Stimulated activated CD4-positive, alpha-beta T cell treated with anti-CD3 and anti-CD28 coated beads, Interleukin-1b, Interleukin-23, amount 100 ng/mL, for 1 hour (primary cell): ENCODE results near the gene TMC2.
A peak's percentile ranks its signal among the peaks of the same experiment; 100 is the strongest.

Experiments used
- DNase-seq, 2 donors: peaks; one replicate each; pipeline ENCODE4 v3.0.0-alpha.2; 2020; ENCODE audit warnings: low read depth in 2 of 2

The TMC2 gene

DNA sequence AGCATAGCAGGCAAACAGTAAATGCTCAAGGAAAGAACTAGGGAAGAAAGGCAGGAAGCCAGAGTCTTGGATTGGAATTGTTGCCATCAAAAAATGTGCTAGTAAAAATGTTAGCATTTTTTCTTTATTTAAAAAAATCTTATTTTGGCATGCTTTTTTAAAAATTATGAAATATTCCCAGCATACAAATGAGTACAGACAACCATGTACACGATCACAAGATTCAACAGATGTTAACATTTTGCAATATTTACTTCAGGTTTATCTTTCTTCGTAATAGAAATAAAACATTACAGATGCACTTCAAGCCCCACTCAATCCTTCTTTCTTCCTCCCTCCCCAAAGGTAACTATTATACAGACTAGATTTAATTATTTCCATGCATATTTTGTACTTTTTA lies 88.7 kb downstream of the TMC2 start:
- DNase-seq = no peak

DNA sequence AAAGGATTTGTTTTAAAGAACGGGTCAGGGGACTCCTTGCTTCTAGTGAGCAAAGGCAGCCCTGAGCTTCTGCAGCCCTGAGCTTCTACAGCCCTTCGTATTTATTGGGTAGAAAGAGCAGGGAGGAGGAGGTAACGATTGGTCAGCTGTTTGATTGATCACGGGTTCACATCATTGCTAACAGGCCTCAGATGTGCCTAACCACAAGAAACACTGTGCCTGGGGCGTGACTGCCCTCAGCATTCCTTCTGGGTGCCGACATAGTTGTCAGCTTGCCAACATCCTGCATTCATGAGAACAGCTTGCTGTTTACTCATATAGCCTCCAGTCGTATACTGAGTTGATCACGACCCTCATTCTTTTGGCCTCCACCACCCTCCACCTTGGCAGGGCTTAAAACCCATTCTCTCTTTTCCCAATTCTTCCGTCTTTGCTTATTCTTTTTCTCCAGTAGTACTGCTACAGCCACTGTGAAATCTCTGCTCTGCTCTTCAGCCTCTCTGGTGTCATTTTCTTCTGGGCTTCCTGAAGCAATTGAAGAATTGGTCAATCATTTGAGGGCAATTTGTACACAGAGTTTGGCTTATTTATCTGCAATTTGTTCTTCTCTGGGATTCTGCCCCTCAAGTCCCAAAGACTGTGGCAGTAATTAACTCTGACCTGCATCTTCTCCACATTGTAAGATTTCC lies 90.6 kb downstream of the TMC2 start:
- DNase-seq = no peak

DNA sequence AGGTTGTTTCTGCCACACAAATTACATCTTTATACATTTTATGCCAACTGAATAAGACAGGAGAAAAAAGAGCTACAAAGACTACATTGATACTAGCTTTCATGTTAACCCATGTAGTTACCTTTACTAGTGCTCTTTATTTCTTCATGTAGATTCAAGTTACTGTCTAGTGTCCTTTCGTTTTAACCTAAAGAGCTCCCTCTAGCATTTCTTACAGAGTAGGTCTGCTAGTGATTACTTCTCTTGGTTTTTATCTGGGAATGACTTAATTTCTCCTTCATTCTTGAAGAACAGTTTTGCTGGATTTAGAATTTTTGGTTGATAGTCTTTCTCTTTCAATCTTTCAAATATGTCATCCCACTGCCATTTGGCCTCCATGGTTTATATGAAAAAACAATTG lies 94.9 kb downstream of the TMC2 start:
- no peak for DNase-seq

DNA sequence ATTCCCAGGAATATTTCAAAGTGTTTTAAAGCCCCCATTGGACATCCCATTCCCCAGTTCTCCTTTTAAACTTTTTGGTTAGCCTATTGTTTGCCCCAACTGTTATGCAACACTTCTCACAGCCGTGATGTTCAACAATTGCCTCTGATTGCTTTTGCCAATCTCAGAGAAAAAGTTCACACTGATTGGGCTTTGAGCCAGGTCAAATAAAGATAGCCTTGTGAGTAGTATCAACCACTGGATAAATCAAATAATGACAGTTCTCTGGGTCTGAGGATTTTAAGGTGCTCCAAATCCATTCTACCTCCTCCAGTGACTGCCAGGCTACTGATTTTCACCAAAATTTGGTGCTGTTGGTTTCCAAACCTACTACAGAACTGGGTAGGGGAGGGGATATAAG lies 97.0 kb downstream of the TMC2 start:
- no peak for DNase-seq

DNA sequence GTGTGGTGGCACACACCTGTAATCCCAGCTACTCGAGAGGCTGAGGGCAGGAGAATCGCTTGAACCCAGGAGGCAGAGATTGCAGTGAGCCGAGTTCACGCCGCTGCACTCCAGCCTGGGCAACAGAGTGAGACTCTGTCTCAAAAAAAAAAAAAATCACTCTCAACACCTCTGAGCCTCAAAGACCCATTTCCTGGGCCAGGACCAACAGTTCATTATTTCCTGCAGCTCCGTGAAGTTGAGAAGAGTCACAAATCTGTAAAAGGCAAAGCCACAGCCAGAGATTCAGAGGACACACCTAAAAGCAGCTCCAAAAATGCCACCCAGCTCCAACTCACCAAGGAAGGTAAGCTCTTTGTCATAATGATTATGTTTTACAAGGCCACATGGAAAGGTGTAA lies 100.9 kb downstream of the TMC2 start:
- no peak for DNase-seq

DNA sequence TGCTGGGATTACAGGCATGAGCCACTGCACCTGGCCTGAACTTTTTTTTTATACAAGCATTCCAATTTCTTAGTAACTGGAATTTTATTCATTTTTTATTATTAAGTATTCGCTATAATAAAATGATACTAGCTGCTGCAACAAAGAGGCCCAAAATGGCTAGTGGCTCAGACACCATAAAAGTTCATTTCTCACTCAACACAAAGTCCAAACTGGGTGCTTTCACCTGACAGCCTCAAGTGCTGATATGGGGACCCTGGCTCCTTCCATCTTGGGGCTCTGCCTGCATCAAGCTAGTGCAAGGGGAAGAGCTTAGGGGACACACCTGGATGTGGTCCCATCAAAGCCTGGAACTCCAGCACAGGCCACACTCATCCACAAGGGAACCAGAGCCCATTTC lies 103.9 kb downstream of the TMC2 start:
- DNase-seq = no peak

DNA sequence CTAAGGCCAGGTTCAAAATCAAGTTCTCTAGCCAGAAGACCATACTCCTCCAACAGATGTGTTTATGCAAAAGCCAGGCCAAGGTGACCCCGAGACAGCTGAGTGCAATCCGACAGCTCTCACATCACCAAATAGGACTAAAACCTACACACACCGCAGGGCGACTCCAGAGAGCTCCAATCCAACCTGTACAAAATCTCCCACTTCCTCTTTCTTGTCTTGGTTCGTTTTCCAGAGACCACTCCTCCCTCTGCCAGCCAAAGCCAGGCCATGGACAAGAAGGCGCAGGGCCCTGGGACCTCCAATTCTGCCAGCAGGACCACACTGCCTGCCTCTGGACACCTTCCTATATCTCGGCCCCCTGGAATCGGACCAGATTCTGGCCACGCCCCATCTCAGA lies 104.5 kb downstream of the TMC2 start:
- DNase-seq = no peak

DNA sequence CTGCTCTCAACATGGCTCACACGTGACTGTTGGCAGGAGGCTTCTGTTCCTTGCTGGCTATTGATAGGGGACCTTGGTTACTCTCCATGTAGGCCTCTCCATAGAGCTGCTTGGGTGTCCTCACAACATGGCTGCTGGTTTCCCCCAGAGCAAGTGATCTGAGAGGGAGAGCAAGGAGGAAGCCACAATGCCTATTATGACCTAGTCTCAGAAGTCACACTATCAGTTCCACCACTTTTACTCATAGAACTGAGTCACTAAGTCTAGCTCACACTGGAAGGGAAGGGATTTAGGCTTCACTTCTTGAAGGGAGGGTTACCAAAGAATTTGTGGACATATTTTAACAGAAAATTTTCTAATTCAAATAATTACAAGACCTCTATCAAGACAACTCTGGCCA lies 107.3 kb downstream of the TMC2 start:
- DNase-seq = no peak

DNA sequence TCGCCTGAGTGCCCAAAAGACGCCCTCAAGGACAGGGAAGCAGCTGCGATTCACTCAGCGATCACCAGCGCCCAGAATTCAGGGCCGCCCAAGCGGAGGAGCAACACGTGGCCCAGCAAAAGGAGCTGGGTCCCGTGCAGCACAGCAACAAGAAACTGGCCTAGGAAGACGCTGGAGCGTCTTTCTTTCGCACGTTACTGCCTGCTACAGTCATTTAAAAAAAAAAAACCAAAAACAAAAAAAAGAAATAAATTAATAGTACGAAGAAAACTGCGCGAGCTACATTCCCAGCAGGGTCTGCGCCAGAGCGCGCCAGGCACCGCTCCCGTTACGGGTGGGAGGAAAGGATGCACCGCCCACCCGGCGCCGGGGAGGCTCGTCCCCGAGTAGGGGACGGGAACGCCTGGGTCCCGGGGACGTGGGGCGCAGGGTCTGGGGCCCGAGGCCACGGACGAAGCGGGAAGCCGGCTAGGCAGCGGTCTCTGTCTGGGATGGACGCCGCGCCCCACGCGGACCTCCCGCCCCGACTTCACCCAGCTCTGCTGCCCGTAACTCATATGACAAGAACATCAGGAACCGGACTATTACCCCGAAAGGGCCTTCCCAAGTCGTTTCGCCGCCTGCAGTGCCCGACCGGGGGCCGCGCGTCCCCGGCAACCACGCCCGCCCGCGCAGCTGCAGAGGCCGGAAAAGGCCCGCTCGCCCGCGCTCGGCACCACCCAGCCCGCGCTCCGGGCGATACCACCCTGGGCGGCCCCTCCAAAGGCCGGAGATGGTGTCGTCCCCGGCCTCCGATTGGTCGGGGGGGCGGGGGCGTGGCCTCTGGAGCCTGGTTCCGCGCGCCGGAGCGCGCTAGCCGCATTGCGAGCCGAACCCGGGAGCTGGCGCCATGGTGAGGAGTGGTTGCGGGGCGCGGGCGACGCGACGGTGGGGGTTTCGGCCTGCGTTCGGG lies 115.7 kb downstream of the TMC2 start, which contains the start of gene NOP56:
Gene NOP56, plus strand, starts transcription at position 861 of the 952 bp plus-strand sequence. Its CDS starts 29 bp downstream, at position 890.
- DNase-seq = peak; percentile 91 to 94

DNA sequence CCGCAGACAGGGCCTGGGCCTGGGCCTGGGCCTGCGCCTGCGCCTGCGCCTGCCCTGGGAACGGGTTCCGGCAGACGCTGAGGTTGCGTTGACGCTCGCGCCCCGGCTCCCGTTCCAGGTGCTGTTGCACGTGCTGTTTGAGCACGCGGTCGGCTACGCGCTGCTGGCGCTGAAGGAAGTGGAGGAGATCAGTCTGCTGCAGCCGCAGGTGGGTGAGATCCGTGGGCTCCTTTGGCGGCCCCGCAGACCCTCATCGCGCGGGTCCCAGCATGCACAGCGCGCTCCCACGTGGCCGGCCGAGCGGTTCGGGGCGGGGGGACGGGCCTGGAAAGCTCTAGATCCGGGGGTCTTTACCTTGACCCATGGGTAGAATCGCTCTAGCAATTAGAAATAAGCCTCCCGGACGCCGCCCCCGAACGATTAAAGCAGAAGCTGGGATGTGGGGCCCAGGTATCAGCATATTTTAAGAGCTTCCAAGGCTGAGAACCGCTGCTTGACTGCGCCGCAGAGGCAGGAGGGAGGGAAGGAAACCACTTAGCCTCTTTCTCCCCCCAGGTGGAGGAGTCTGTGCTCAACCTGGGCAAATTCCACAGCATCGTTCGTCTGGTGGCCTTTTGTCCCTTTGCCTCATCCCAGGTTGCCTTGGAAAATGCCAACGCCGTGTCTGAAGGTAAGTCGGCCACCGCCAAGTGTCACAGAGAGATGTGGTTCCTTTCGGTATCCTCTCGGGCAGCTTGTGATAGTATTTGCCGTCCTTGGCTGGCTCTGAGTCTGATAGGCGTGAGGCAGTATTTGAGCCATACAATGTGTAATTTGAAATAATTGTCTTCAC lies 116.6 kb downstream of the TMC2 start:
- DNase-seq = no peak

DNA sequence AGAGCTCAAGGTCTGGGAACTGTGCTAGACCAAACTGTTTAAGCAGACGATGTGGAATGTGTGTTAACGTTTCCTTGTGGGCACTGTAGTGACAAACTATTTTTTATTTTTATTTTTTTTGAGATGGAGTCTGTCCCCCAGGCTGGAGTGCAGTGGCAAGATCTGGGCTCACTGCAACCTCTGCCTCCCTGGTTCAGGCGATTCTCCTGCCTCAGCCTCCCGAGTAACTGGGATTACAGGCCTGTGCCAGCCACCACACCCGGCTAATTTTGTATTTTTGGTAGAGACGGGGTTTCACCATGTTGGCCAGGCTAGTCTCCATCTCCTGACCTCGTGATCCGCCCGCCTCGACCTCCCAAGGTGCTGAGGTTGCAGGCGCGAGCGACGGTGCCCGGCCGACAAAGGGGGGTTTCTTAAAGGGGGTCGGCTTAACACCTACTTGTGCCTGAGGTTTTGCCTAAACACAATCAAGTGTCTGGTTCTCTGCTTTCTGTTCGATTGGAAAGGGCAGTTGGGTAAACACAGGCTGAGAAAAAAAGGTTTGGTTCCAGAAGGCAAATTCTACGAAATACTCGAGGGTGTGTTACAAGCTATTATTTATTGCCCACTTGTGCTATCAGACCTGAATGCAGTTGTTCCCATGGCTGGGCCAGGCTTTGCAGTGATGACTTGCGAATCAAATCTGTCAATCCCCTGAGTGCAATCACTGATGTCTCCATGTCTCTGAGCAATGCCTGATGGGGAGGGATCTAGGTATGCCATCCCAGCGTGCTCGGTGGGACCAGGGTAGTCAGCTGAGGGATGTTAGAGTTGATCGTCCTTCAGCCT lies 117.4 kb downstream of the TMC2 start:
- DNase-seq = no peak

DNA sequence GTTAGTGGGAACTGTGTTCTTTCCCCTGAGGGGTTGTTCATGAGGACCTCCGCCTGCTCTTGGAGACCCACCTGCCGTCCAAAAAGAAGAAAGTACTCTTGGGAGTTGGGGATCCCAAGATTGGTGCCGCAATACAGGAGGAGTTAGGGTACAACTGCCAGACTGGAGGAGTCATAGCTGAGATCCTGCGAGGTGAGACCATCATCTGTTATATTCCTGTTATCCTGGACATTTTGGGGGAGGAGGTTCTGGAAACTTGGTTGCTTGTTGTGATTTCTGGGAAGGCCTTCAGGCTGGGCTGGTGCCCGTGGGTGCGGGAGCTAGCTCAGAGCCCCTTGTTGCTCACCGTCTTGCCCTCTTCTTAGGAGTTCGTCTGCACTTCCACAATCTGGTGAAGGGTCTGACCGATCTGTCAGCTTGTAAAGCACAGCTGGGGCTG lies 118.0 kb downstream of the TMC2 start:
- no peak for DNase-seq

DNA sequence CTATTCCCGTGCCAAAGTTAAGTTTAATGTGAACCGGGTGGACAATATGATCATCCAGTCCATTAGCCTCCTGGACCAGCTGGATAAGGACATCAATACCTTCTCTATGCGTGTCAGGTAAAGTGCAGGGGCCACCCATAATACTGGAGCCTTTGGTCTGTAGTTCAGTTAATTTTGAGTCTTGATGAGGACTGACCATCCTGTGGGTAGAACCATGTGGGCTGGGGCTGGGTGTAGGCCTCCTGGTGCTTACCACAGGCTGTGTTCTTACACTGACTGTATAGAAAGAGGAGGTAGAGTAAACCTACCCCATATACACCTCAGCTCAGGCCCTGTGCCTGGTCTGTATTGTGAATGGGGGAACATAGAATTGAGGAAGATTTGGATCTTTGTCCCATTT lies 118.5 kb downstream of the TMC2 start:
- no peak for DNase-seq

DNA sequence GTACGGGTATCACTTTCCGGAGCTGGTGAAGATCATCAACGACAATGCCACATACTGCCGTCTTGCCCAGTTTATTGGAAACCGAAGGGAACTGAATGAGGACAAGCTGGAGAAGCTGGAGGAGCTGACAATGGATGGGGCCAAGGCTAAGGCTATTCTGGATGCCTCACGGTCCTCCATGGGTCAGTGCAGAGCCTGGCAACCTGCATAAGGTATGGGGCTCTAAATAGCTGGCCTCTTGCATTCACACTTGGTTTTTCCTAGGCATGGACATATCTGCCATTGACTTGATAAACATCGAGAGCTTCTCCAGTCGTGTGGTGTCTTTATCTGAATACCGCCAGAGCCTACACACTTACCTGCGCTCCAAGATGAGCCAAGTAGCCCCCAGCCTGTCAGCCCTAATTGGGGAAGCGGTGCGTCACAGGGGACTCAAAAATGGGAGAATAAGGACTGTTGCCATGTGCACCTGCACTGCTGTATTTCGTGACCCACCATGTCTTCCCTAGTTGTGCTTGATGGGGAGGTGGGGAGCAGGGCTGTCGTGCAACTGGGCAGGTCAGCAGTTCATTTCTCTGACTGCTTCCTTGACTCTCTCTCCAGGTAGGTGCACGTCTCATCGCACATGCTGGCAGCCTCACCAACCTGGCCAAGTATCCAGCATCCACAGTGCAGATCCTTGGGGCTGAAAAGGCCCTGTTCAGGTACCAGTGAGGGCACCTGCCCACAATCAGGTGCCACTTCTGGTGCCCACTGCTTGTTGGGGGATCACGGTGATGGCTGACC lies 119.2 kb downstream of the TMC2 start:
- DNase-seq = no peak

DNA sequence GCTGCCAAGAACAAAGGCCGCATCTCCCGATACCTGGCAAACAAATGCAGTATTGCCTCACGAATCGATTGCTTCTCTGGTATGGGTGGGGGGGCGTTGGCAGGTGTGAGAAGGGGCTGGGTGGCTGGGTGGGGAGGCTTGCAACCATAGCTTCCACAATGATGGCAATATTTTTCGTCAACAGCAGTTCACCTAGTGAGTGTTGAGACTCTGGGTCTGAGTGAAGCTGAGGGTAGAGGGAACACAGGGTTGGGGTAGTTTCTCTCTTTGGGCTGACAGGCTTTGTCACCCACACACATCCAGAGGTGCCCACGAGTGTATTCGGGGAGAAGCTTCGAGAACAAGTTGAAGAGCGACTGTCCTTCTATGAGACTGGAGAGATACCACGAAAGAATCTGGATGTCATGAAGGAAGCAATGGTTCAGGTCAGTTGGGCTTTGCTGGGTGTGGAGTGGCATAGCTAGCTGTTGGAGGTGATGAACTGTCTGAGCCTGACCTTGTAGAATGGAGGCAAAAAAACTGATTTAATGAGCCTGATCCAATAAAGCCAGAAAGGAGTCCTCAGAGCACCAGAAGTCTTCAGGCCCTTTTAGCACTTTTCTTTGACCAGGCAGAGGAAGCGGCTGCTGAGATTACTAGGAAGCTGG lies 120.2 kb downstream of the TMC2 start:
- DNase-seq = no peak

DNA sequence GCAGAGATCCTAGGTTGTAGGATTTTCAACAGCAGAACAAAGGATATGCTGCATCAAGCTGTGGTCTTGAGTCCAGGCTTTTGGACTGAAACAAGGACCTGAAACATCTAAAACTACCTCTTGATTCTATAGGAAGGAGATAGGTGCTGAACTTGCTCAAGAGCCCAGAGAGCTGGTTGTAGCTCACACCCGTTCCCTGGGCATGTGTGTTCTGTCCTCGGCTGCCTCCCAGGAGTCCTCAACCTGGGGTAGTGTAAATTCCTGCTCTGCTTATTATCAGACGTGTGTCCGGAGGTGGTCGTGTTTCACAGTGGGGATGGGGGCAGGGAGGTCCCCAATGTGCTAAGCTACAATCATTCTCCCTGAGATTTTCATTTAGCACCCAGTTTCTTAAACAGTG lies 120.9 kb downstream of the TMC2 start:
- no peak for DNase-seq

DNA sequence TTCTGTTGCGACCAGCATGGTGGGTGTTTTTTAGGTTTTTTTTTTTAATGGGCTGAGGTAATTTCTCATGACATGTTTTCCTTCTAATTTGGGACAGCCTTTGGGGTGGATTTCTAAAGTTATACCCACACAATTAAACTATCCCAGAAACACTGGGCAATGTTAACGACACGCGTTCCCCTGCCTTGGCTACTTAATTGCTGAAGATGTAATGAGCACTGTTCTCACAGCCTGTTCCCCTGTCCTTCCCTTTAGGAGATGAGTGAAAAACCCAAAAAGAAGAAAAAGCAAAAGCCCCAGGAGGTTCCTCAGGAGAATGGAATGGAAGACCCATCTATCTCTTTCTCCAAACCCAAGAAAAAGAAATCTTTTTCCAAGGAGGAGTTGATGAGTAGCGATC lies 121.3 kb downstream of the TMC2 start:
- no peak for DNase-seq

DNA sequence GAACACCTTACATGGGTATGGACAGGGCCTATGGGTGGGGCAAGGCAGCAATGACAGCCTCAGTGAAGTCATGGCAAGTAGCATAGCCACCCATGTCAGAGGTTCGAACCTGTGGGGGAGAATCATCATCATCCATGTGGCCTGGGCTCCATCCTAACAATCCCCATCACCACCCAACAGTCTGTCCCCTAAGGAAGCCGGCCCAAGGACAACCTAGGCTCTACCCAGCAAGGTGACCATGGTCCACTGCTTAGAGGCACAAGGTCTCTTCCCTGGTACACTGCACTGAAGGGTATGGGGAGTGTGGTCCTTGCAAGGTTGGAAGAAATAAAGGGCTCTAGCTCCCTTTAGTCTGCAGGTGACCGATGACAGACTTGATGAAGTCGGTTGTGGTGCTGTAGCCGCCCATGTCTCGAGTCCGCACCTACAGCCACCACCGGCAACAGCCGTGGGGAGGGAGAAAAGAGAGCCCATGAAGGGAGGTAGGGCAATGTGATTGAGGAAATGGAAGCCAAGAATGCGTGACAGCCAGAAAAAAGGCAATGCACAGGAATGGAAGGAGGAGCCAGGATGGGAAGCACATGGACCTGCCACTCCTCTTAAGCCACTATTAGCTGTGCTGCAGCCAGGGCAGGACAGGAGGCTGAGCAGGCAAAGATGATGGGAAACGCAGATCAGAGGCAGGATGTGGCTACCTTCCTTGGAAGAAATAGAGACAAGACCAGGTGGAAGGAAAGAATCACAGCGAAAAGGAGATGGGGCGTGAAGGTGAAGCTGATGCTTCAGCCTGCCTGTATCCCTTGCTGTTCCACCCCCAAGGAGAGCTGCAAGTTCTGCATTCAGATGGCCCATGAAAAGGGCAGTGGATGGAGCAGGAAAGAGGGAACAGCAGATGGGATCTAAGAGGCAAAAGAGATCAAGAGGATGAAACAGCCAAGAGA lies 122.3 kb downstream of the TMC2 start:
- DNase-seq = no peak

DNA sequence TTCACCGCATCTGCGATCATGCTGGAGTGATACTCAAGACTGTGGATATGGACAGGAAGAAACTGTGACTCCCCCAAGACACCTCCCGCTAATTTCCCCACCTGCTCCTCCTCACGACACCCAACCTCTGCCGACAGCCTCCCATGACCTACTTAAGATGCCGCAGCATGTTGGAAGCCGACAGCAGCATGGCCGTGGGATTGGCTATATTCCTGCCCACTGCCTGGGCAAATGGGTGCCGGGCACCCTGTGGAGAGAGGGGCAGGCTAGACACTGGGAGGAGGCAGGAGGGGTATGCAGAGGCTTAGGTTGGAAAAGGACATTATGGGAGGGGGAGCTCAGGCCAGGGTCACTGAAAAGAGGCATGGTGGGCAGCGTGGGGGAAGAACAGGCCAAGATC lies 123.2 kb downstream of the TMC2 start:
- DNase-seq = no peak
